Measurements from ENCODE around the gene STK31.

- TF ChIP-seq CTCF (conservative IDR thresholded peaks at IDR 0.05 in 1 of 2, IDR thresholded peaks at IDR 0.05 in 1 of 2; ENCODE audit: low read depth in 1 of 2, low read length in 2 of 2), result no peak
- no peak for TF ChIP-seq EZH2 (IDR thresholded peaks at IDR 0.05; ENCODE audit: low read length, missing control alignments)
These were observed 49.8 kb downstream of the STK31 start for GRCh38 chr7:23759671-23760391.
